HG02938 (cell line): ENCODE data around the gene TRABD2B.

Experiments used
- ATAC-seq: cut with Tn5 transposase; IDR thresholded peaks from one replicate; pipeline ENCODE4 v1.9.1; 2021; ENCODE audit warnings: mild to moderate bottlenecking, moderate library complexity; ENCODE audit not compliant: unreplicated experiment

Gene TRABD2B

DNA sequence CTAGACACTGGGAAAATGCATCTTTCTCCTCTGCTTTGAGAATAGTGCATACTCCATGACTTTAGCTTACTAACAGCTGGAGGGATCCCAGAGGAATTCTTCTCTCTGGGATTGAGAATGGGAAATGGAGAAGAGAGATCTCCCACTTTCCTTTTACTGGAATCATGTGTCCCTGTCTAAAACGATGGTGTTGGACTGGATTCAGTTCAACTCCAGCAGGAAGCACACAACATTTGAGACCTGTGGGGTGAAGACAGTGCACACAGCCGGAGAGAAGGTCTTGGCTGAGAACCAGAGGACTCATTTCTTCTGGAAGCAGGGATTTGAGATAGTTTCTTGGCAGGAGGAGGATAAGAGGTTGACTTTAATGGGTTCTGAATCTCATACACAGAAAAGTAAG is 58.7 kb downstream of the TRABD2B start:
- no peak for ATAC-seq

DNA sequence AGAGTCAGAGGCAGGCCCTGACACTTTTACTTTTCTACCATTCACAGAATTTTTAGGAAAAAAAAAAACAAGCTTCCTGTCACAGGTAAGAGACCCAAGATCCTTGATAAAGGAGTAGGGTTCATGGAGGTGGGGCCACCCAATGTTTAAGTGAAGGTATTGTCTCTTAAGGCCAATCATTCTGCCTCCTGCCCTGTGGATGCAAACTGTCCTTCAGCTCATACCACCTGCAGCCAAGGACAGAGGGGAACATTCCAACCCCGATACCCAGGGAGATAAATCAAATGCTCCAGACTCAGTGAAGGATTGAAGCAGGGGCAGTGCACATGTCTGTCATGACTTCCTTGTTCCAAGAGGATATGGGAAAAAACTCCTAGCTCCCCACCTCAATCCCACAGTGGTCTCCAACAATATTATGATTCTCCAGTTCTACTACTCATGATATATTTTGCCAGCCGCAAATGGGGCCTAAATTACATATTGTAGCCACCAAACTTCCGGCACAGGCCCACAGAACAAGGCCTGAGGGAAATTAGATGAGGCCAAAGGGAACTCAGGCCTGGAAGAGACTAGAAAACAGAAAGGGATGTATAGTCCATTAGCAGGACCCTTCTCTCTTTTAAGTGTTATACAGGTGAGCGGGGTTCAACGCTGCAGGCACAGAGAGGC is 59.5 kb downstream of the TRABD2B start:
- ATAC-seq: no peak

DNA sequence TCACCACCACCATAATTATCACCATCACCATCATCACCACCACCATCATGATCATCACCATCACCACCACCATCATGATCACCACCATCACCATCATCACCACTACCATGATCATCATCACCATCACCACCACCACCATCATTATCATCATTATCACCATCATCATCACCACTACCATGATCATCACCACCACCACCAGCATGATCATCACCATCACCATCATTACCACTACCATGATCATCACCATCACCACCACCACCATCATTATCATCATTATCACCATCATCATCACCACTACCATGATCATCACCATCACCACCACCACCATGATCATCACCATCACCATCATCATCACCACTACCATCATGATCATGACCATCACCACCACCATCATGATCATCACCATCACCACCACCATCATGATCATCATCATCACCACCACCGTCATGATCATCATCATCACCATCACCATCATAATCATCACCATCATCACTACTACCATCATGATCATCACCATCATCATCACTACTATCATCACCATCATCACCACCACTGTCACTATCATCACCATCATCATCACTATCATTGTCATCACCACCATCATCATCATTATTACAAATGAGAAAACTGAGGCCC is 60.2 kb downstream of the TRABD2B start:
- no peak for ATAC-seq

DNA sequence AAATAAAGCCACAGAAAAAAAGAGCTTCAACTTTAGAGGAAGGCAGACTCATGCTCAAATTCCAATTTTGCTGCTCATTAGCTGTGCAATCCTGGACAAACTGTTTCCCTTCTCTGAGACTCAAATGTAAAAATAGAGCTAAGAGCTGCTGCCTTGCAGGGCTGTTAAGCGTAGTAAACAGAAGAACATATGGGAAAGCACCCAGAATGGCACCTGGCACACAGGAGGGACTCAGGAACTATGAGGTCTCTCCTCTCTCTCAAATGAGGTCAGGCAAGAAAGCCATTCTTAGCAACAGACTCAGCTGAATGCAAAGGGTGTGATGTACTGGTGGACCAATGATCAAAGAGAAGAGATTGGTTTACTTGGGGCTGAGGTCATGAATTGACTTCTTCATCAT is 61.3 kb downstream of the TRABD2B start:
- ATAC-seq: no peak

DNA sequence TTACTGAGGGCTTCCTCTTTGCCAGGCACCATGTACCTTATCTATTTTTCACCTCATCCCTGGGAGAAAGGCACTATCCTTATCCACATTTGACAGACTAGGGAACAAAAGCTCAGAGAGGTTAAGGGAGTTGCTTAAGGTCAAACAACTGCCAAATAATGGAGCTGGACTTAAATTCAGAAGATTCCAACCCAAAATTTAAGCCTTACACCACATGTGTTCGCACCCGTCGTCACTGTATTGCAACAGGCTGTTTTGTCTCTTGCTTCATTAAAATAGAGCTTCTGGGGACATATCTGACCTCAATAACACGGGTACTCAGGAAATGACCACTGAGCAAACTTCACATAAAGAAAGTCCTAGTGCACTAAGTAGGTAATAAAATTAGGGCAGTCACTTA is 62.0 kb downstream of the TRABD2B start:
- no peak for ATAC-seq

DNA sequence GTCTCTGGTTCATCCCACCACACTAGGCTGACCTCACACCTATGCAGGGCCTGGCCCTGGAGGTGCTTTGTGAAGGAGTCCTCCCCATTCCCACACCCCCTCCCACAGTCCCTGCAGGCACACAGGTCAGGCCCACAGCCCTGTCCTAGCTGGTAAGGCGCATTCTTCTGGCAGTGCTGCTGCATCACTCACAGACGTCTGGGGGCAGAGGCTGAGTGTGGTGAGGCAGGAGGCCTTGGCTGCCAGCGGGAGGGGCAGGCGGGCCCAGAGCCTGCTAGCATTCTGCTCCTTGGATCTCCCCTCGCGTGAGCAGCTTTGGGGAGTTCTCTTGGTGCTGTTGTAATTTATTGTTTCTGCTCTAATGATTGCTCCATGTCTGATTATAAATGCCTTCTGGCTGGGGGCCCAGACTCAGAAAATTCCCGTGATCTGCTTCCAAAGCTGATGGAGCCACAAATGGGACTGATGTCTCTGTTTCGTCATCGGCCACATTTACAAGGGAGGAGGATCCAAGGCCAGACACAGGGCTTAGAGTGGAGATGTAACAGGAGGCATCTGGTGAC is 62.9 kb downstream of the TRABD2B start:
- ATAC-seq: no peak

DNA sequence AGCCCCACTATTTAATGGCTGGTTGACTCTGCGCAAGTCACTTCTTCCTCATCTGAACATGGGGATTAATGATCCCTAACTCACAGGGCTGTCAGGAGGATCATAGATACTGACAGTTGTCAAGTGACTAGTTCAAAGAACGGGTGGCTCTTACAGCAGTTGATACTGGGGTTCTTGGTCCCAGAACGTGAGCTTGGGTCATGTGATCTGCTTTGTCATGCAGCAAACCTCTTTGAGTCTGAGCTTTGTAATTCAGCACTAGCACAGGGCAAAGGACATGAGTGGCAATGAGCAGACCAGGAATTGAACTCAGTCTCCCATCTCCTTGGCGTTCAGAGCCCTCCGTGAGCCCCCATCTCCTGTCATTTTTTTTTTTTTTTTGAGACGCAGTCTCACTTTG is 64.4 kb downstream of the TRABD2B start:
- ATAC-seq: no peak

DNA sequence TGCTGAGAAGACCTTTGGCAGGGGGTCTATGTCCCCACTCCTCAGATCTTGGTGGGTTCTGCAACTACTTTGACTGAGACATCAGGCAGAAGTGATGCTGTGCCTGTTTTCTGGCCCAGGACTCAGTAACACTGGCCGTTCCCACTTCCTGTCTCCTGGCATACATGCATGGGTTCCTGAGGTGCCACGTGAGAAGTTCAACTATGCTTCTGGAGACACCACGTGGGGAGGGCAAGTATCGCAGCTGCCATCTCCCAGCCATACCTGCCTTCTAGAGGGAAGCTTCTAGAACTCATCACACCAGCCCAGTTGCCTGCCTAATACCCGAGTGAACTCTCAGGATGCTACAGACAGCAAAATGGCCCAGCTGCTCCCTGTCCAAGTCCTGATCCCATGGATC is 65.8 kb downstream of the TRABD2B start:
- no peak for ATAC-seq

DNA sequence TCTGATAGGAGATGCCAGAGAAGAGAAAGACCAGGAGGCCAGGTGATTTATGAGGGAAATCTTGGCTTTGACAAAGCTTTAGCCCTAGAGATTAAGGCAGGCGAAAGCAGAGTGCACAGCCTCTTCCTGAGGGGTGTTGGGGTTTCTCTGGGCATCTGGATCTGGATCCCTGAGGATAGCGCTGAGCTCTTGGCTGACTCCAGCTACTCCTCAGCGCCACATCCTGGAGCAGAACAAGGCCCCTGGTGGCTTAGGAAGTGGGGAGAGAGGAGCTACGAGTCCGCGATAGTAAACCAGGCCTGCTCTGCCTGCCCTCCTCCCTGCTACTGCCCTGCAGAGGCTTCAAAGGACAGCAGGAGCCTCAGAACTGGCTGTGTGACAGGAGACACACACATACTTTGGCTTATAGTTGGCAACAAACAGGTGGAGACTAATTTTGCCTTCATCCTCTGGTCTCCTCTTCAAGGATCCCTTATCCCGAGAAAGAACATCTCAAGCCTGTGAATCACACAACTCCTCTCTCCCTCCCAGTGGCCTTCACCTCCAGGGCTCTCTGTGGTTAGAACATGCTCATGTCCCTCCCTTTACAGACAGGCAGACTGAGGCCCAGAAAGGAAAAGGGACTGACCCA is 66.9 kb downstream of the TRABD2B start:
- no peak for ATAC-seq

DNA sequence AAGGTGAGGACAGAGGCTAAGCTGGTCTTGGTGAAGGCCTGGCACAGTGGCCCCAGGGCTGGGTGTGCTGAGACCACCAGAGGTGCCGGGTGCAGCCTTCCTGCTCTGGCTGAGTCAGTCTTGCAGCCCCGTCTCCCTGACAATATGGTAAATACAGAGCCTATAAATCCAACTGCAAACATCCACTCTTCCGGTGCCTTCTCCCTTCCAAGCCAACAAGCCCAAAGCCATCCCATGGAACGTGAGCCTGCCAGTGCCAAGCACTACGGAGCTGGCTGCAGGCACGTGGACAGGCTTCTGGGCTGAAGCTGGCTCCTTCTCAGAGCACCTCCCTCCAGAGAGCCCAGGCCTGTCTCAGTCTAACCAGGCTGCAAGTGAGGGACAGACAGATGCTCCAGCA is 70.0 kb downstream of the TRABD2B start:
- no peak for ATAC-seq

DNA sequence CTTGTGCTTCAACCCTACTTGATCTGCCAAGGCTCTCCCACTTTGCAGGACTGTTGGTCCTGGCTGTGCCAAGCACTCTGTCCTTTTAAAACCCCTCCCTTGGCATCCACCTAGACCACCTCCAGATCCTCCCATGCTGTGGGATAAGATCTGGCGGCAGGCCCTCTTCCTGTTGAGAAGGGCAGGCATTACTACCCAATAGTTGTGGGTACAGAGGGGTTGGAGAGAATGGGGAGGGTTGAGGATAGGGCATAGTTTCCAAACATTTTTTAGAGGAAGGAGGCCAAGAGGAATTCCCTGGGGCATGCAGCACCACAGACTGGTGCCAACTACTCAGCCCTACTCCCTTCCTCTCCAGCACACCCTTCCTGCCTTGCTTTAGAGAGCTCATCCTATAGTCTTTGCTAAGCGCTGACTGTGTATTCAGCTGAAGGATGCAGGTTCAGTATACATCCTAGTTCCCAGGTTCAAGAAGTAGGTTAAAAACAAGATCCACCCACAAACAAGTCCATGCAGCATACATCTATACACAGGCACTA is 70.7 kb downstream of the TRABD2B start:
- no peak for ATAC-seq

DNA sequence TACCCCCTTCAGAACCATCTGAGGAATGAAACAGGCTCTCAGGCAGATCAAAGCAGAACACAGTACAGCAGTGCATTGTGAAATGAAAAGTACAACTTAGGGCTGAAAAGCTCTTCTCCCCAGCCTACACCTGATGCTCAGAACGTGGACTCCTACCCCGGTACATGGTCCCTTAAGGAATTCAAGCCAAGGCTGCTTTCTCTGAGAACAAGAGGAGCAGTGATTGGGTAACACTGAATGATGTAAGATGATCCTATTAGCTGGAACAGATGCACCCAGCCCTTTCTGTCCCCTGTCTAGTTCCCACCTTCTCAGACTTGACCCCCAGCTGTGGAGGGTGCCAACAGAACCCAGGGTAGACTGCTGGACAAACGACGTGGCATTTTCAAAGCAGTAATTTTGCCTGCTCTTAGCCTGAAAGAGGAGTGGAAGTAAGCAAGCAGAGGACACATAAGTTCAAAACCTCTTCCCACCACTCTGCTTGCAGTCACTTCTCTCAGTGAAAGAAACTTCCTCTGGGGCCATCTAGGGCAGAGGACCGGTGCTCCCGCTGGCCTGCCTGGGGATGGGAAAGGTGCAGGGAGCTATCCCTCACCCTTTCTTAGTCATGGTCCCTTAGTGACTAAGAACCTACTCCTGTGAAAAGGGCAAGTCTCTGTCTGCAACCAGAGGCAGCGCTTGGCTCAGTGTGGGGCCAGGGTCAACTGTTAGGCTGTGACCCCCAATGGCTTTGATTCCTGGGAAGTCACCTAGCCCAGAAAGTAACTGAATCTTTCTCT is 72.7 kb downstream of the TRABD2B start:
- ATAC-seq: no peak

DNA sequence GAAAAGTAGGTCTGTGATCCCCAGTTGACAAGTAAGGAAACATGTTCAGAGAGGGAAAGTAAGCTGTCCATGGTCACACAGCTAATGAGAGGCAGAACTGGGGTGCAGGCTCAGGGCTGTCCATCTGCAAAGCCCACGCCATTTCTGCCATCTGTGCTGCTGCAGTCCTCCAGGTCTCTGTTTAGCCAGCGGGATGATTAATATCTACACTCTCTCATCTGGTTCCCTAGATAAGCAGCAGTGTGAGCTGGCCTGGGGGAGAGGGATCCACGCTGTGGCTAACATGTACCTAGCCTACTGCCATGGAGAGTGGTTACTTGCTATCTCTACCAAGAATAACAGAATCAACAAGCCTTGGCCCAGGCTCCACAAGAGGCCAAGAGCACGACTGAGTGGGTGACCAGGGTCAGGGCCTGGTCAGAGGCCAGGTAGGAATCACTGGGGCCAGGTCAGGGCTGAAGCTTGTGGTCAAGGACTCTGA is 75.2 kb downstream of the TRABD2B start:
- no peak for ATAC-seq

DNA sequence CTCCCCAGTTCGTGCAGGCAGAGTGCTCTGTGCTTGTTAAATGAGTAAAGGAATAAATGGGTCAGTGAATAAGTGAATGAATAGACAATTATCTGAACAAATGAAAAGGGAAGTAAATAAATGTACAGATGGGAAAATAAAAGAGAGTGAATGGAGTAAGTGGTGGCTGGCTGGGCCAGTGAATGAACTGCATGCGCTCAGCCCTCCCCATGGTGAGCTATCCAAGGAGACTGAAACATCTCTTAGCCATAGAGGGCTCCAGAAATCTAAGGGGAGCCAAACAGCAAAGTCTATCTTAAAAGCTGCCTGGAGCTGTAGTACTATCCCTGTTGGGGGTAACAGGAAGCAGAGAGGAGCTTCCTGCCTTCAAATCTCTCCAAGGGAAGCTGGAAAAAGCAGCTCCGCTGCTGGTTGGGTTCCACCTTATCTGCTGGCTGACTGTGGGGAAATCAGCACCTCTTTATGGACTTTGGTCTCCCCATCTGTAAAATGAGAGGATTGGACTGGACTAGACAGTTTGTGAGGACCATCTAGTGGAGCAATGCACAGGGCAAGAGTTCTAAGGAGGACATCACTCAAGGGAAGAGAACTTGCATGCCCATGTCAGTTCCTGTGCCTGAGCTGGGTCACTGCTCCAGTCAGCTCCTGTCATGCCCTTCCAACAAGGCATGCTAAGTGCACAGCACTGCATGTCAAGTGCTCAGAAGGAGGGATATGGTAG is 77.9 kb downstream of the TRABD2B start:
- no peak for ATAC-seq

DNA sequence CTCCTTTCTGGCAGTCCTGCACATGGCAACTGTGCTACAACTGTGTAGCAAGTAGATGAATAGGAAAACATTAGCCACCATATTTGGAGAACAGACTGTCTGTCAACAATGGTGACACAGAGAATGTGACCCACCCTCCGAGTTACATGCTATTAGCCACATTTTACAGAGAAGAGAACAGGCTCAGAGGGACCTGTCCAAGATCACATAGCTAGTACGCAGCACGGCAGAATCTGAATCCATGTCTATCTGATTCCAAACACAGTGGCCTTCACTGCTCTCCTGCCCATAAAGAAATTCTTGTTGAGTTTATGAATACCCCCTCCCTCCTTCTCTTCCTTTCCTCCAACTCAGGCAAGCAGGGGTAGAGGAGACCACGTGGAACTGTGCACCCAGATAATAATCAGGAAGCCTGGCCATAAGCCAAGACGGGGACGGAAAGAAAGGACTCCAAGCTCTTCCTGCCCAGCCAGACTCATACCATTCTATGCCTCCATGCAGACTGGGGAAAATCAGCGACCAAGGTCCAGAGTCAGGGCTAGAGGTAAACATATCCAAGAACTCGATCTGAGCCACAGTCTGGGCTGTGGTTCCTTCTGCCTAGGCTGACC is 78.8 kb downstream of the TRABD2B start:
- no peak for ATAC-seq

DNA sequence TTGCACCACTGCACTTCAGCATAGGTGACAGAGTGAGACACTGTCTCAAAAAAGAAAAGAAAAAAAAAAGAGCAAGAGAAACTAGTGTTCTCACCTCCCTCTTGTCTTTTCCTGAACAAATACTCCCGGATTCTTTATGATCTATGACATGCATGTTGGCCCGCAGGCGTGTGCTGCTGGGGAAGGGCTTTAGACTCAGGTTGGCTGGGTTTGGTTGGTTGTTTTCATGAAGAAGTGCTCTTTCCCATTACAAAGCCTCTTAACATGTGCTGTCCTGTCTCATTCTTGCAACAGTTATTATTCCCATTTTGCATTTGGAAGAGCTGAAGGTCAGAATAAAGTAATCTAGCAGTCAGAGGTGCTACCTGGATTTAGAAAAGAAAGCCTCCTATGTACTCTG is 79.5 kb downstream of the TRABD2B start:
- ATAC-seq: no peak

DNA sequence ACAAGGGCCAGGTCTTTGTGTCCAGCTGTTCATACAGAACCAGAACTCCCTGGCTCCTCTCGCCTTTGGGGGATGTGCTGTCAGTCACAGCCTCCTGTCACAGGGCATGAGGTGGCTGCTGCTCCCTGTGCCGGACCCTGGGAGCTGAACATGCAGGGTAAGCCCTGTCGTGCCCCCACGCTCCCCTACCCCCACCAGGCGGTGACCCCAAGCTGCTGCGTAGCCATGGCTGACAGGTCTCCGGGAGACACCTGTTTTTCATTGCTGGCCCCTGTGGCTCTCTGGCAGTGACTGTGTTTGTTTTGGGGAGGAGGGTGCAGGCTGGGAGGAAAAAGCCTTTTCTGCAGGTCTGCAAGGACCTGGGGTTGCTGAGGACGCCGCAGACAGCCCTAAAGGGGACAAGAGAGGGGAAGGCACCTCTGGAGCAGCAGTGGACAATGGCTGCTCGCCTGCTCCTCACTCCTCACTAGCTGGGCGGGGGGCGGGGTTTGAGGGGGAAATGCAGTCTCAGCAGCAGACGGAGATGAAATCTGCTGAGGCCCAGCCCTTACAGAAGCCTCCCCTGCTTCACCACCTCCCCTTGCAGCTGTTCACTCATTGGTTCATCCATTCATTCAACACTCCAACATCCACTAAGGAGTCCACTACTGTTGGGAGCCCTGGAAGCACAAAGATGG is 81.4 kb downstream of the TRABD2B start:
- ATAC-seq: no peak

DNA sequence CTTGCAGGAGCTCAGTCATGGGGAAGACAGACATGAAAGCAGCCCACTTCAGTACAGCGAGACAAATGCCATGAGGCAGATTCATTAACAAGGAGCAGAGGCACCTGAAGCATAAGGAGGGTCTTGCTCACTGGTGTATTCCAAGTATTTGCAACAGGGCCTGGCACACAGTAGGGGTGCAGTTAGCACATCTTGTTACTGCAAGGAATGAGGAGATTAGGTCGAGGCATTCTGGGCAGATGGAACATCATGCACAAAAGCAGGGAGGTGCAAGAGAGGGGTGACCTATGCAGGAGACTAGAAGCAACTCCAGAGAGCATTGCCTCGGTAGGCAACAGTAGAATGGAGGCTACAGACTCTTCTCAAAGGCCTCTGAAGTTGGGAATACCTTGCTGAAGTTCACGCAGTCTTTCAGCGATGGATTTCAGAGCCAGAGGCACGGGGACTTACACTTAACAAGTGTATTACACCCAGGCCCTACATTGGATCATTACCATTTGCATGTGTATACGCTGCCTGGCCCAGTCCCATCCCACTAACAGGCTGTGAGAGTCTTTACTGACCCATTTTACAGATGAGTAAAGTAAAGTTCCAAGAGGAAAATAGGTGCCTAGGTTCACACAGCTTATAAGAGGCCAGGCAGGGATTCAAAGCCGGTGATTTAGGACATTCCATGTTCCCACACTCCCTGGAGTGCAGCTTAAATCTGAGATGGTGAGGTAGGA is 82.1 kb downstream of the TRABD2B start:
- no peak for ATAC-seq
